HG03095 (cell line): ENCODE measurements around the gene MTARC1.

Source experiments
- ATAC-seq: cut with Tn5 transposase; IDR thresholded peaks from one replicate; pipeline ENCODE4 v1.9.1; 2021; ENCODE audit warnings: moderate library complexity; ENCODE audit not compliant: unreplicated experiment

The MTARC1 gene

DNA sequence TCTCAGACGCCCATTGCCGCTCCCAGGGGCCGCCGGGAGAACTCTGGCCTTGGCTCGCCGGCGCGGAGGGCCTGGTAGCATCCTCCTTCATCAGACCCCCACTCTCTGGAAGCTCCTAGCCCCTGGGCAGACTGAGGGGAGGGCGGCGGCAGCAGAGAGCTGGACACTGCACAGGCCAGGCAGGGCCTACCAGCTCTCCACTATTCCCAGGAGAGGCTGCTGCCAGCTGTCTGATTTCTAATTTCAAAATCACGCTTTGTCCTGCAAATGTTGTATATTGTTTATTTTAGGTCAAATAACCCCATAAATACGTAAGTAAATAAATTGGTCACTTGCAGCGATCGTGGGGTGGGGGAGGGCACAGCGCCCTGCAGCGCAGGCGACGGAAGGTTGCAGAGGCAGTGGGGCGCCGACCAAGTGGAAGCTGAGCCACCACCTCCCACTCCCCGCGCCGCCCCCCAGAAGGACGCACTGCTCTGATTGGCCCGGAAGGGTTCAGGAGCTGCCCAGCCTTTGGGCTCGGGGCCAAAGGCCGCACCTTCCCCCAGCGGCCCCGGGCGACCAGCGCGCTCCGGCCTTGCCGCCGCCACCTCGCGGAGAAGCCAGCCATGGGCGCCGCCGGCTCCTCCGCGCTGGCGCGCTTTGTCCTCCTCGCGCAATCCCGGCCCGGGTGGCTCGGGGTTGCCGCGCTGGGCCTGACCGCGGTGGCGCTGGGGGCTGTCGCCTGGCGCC lies at the start of gene MTARC1:
MTARC1 (plus strand) TSS at position 577 of the 732 bp plus-strand sequence; CDS start at position 609, 32 bp downstream.
- peak; percentile 56 for ATAC-seq

DNA sequence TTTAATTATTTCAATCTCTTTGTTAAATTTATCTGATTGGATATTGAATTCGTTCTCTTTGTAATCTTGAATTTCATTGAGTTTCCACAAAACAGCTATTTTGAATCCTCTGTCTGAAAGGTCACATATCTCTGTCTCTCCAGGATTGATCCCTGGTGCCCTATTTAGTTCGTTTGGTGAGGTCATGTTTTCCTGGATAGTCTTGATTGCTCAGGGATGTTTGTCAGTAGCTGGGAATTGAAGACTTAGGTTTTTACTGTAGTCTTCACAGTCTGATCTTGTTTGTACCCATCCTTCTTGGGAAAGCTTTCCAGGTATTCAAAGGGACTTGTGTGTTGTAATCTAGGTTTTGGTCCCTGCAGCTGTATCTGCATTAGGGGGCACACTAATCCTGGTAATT lies 45.4 kb upstream of the MTARC1 start:
- no peak for ATAC-seq

DNA sequence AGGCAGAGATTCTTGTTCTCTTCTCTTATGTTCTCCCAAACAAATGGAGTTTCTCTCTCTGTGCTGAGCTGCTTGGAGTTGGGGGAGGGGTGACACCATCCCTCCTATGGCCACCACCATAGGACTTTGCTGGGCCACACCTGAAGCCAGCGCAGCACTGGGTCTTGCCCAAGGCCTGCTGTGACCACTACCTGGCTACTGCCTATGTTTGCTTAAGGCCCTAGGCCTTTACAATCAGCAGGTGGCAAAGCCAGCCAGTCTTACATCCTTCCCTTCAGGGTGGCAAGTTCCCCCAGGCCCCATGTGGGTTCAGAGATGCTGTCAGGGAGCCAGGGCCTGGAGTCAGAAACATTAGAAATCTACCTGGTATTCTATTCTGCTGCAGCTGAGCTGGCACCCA lies 44.9 kb upstream of the MTARC1 start:
- ATAC-seq: no peak

DNA sequence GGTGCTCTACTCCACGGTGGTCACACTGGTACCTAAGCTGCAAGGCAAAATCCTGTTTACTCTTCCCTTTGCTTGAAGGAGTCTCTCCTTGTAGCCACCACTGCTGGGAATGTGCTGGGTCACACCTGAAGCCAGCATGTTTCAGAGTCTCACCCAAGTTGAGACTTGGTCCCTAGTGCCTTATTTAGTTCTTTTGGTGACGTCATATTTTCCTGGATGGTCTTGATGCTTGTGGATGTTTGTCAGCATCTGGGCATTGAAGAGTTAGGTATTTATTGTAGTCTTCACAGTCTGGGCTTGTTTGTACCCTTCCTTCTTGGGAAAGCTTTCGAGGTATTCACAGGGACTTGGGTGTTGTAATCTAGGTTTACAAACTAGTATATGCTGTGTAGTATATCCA lies 44.2 kb upstream of the MTARC1 start:
- ATAC-seq: no peak

DNA sequence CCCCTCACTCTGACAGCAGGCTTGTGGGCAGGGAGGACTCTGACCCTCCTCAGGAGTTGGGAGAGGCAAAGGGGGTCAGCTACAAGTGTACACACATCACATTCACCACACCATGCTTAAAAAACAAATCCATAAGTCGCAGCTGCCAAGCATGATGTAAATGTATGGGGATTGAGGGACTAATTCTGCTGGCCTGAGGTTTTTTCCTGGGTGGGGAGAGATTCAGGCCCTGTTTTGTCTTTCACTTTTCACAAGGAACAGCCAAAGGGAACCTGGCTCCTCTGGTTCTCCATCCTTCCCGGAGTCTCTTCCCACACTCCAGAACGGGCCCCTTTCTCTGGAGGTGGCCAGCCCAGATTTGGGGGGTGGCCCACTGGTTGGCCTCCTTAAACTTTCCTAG lies 39.9 kb upstream of the MTARC1 start:
- no peak for ATAC-seq

DNA sequence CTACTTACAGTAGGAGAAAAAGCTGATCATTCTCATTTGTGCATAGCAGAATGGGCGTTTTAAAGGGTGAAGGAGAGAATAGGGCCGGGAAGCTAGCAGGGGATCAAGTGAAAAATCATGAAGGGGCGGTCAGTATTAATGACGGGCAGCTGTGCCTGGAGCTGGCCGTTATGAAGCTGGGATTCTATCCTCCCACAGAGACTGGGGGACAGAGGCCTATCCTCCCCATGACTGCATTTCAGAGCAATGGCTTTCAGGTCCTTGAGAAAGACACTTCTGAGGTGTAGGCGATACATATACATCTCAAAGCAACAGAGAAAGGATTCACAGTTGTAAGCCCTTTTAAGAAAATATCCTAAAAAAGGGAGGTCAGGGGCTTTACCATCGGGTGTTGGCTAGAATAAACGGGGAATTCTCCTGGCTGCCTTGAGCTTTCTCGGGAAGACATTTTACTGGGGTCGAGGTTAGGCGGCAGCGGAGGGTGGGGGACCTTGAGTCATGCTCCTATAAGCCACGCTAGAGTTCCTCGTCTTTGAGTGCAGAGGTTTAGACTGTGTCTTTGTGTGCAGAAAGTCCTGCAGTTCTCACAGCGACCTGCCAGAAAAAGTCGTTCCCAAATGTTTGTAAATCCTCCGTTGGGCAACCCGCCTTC lies 39.1 kb upstream of the MTARC1 start:
- peak; percentile 18 for ATAC-seq

DNA sequence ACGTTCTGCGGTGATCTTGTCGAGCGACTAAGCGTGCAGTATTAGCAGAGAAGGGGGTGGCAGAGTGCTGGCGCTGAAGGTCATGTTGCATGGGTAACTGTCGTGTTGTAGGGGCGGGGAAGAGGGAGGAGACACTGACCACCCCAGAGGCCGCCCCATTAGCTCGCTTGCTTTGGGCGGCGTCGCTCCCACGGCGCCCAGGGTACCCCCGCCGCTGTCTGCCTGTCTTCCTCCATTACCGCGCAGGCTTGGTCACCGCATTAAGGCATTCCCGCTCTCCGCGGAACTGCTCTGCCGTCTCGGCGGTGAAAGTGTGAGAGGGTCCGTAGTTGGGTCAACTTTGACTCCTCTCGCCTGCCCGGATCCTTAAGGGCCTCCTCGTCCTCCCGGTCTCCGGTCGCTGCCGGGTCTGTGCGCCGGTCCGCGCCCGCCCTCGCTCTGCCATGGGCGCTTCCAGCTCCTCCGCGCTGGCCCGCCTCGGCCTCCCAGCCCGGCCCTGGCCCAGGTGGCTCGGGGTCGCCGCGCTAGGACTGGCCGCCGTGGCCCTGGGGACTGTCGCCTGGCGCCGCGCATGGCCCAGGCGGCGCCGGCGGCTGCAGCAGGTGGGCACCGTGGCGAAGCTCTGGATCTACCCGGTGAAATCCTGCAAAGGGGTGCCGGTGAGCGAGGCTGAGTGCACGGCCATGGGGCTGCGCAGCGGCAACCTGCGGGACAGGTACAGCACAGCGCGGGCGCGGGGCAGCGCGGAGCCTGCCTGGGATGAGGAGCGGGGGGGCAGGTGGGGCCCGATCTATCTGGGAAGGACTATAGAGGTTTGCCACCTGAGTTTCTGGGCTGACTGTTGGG lies 38.4 kb upstream of the MTARC1 start, which contains the start of gene MTARC2:
MTARC2 (plus strand) TSS at position 234 of the 846 bp plus-strand sequence; CDS start at position 444, 210 bp downstream.
- ATAC-seq: peak; percentile 96

DNA sequence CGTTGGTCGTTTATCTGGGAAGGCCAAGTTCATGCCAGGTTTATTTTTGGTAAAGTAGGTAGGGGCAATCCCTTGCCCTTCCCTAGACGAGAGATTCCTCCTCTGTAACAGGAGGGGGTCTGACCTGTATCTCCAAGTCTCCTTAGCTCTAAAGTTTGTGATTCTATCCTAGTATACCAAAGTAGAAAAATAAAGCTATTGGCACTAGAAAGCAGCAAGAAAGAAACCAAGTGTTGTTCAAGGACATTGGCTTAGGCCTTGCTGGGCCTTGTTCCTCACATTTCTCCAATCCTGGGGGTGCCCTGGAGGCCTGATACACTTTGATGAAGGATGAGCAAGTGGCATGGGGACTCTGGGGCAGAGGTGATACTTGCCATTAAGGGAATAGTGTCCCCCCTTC lies 37.8 kb upstream of the MTARC1 start:
- no peak for ATAC-seq

DNA sequence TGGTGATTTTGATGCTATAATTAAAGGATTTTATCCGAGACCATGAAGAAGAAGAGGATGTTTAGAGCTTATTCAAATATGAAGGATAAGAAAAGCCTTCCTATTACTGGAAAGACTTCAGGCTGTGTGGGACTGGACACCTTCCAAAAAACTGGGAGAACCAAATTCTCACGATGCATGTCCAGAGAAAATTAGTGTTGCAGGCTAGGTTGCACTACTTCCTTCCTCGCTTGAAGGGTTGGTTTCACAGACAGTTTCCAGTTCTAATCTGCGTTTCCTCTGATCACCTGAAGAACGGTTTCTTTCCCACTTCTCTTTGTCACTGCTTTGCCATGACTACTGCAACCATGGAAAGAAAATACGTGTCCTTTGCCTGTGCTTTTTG lies 36.6 kb upstream of the MTARC1 start:
- no peak for ATAC-seq

DNA sequence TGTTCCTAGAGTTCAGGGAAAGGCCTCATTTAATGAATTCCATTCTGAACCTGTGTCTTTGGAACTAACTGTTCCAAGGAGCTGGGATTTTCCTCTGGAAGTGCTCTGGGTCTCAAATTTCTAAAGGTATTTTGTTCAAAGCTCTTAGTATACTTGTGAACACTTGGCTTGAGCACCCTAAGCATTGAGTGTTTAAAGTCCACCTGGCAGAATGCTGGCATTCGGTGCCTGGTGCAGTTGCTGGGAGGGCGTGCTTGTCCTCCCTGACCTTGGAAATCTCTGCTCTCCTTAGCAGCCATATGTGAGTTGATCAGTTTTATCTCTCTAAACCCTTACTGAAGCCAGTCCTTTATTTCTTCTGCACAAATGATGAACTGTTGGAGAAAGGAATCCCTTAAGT lies 35.6 kb upstream of the MTARC1 start:
- no peak for ATAC-seq

DNA sequence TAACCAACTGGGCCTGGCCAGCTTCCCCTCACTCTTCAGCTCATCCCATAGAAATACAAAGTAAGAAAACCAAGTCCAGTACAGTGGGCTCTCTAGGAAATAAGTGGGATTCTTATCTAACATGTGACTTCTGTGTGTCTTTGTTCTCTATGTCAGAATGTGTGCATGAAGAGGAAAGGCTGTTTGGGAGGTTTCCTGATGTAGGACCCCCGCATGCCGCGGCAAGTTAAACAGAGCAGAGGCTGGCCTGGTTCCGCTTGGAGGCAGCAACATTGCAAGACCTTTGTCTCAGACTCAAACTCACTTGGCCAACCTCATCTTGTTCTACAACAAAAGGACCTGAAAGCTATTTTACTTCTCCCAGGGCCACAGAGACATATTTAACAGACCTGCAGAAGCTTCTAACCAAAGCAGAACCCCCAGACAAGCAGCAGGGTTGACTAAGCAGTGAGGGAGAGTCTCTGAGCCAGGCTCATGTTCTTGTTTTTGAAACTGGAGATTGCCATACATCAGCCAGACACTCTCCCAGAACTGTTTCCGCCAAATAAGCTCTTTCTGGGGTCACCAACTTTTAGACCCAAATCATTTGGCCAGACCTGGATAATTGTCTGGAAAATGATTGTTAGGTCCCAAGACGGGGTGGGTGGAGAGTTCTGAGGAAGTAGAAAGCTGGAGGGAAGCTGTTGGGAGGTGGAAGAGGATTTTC lies 32.3 kb upstream of the MTARC1 start:
- ATAC-seq: no peak

DNA sequence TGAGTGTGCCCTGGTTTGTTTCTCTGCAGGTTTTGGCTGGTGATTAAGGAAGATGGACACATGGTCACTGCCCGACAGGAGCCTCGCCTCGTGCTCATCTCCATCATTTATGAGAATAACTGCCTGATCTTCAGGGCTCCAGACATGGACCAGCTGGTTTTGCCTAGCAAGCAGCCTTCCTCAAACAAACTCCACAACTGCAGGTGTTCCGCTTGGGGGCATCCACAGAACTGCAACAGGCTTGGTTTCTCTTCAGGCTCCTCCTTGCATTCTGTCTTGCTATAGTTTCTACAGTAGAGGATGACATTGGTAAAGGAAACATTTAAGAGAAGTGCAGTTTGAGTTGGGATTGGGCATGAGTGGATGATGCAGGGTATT lies 31.8 kb upstream of the MTARC1 start:
- ATAC-seq: no peak

DNA sequence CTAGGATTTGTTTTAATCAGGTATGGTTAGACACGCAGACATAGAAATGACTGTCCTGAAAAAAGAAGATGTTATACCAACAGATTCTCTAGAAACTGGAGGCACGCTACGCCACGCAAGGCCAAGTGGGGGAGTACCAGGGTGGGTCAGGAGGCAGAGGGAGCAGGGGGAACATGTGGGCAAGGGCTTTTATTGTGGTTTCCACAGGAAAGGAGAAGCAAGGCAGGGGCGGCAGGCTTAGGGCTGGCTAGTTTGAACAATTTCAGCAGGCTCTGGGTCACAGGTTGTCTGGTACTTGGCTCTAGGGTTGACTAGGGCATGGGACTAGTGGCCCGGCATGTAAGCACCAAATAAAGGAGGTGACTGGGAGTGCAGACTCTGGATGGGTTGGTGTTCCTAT lies 31.4 kb upstream of the MTARC1 start:
- ATAC-seq: no peak

DNA sequence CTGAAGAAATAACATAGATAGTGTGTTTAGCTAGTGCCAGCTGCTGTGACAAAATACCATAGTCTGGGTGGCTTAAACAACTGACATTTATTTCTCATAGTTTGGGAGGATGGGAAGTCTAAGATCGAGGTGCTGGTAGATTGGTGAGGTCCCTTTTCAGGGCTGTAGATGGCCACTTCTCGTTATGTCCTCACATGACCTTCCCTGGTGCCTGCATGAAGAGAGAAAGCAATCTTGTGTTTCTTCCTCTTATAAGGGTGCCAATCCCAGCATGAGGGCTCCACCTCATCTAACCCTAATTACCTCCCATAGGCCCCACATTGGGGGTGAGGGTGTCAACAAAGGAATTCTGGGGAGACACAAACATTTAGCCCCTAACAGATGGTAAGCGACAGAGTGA lies 29.3 kb upstream of the MTARC1 start:
- ATAC-seq: no peak

DNA sequence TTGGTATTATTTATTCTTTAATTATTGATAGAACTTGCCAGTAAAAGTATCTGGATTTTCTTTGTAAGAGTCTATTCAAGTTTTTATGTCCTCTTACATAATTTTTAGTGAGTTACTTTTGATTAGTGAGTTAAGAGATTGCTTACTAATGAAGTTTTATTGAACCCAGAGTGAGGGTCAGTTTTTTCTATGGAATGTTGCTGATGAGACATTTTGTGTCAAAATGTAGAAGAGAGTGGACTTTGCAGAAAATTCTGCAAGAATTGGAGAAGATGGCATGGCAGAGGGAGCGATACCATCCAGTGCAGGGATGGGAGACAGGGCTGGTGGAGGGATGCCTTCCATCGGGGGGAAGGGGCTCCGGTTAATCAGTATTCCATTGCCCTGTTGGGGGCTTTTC lies 27.6 kb upstream of the MTARC1 start:
- ATAC-seq: no peak

DNA sequence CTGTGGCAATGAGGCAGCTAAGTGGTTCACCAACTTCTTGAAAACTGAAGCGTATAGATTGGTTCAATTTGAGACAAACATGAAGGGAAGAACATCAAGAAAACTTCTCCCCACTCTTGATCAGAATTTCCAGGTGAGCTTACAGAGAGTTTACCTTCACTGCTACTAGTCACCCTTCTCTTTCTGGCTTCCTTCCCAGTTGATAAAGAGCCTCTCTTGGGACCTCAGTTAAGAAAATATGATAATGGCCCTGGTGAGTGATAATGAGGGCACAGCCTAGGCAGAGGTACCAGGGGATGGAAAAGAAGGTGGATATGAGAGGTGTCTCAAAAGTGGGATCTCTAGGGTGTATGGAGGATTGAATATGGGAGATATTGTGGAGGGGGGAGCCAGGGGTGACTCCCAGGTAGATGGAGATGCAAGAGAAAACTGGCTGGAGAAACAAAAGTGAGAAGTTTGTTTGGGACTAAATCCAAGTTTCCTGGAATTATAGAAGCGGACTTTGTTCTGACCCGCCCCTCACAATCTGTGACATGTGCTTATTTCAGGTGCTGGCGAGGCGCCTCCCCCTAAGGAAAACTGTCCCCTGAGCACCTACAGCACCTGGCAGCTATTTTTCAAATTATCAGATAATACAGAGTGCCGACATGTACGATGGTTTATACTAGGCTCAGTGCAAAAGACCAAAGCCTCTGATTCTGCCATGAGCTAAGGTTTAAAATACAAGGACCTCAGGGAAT lies 24.9 kb upstream of the MTARC1 start:
- ATAC-seq: no peak

DNA sequence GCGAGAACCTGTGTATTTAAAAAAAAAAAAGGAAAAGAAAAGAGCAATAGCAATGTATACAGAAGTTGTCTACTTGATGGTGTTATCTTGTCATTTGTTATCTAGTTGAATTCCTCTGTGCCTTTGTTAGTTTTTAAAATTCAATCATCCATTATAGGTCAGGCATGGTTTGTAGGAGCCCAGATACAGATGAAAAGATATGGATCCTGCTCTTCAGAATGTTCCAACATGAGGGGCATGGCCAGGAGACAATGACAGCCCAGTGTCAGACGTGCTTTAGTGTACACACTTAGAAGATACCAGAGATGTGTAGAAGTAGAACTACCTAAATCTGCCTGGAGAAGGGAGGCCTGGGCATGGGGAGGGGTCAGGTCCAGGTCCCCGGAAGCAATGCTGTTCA lies 22.0 kb upstream of the MTARC1 start:
- ATAC-seq: no peak

DNA sequence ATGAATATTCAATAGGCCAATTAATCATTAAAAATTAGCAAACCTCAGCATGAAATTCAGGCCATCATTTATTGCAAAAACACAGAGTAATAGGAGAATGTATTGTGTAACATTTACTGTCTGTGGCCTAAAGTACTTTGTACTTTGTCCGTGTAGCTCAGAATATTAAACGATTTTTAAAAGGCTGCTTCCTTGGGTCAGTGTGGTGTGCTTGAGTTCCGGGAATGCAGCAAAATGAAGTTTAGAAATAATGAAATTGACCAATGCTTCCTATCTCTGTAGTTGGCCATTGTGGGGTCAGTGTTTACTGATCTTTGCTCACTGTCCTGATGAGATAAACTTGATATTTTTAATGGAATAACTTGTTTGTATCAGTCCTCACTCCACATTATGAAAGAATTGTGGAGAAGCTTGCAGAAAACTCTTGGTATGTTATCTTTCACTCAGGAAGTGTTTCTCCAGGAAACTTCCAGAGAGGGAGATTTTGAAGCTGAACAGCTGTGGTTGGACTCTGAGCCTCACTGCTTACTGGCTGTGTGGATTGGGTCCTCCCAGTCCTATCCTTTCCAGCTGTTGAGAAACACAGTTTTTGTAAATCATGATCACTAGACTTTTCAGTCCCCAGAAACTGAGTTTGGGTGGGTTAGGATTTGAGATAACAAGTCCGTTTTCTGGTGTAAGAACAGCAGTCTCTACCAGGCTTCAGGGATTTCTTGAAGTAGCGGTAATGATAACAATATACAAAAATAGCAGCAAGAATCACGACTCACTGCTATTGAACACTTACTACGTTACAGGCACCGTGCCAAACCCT lies 19.2 kb upstream of the MTARC1 start:
- peak; percentile 29 for ATAC-seq

DNA sequence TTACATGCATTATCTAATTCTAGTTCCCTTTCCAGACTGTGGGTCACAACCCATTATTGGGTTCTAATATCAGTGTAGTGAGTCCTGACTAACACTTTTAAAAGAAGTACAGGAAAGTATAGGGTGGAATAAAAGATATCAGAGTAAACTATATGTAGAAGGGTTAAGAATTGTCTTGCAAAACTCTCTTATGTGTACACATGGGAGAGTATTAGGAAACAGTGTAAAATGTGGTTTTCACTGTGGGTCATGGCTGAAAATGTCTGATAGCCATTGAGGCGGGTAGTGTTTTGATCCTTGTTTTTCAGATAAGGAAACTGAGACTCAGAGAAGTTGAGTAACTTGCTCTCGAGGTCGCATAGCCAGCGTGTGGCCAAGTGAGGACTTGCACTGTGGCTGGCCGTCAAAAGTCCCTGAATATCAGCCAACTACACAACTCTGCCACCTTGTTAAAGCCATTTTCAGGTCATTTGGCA lies 18.5 kb upstream of the MTARC1 start:
- ATAC-seq: peak; percentile 21
